H9 (cell line): ENCODE results near the gene SKIC8. TPM values are rescaled to one million over a fixed set of nuclear protein-coding genes. Genes with fewer than 3 reads are reported as not detected.

ENCODE experiments used
- DNase-seq: peaks from one replicate; pipeline ENCODE4 v3.0.0-alpha.2; 2017
- H2AFZ ChIP-seq: one replicate; pipeline ENCODE4 v1.6.1; 2013; ENCODE audit warnings: mild to moderate bottlenecking, low read length, control low read depth, moderate library complexity
- H2AK5ac ChIP-seq: 2 replicates; pipeline ENCODE4 v1.6.1; 2013; ENCODE audit warnings: low read length, control low read depth, mixed read lengths; ENCODE audit not compliant: insufficient read length
- H2BK120ac ChIP-seq: one replicate; pipeline ENCODE4 v1.6.1; 2013; ENCODE audit warnings: low read depth, mild to moderate bottlenecking, low read length, control low read depth, inconsistent platforms; ENCODE audit not compliant: poor library complexity, severe bottlenecking
- H2BK12ac ChIP-seq: 2 replicates; pipeline ENCODE4 v1.6.1; 2013; ENCODE audit warnings: low read length, control low read depth, mixed read lengths, low read depth; ENCODE audit not compliant: insufficient read length
- H2BK15ac ChIP-seq: 2 replicates; pipeline ENCODE4 v1.6.1; 2013; ENCODE audit warnings: low read depth, low read length, control low read depth
- H2BK20ac ChIP-seq: one replicate; pipeline ENCODE4 v1.6.1; 2013; ENCODE audit warnings: low read depth, mild to moderate bottlenecking, low read length, control low read depth, inconsistent platforms; ENCODE audit not compliant: poor library complexity, severe bottlenecking
- H2BK5ac ChIP-seq: 2 replicates; pipeline ENCODE4 v1.6.1; 2013; ENCODE audit warnings: low read length, control low read depth, mixed read lengths; ENCODE audit not compliant: insufficient read length
- H3K14ac ChIP-seq: 2 replicates; pipeline ENCODE4 v1.6.1; 2013; ENCODE audit warnings: low read length, control low read depth; ENCODE audit not compliant: insufficient read depth
- H3K18ac ChIP-seq: 2 replicates; pipeline ENCODE4 v1.6.1; 2013; ENCODE audit warnings: low read depth, mild to moderate bottlenecking, mixed read lengths, low read length, control low read depth; ENCODE audit not compliant: insufficient read length
- H3K23ac ChIP-seq: 2 replicates; pipeline ENCODE4 v1.6.1; 2013; ENCODE audit warnings: low read length, control low read depth, mixed read lengths, low read depth; ENCODE audit not compliant: insufficient read length
- H3K23me2 ChIP-seq: 2 replicates; pipeline ENCODE4 v1.6.1; 2013; ENCODE audit warnings: low read depth, mild to moderate bottlenecking, mixed read lengths, low read length, control low read depth; ENCODE audit not compliant: insufficient read length, poor library complexity, severe bottlenecking
- H3K27ac ChIP-seq: 2 replicates; pipeline ENCODE4 v1.5.1; 2013; ENCODE audit warnings: low read length, control low read depth, mixed read lengths, low read depth; ENCODE audit not compliant: insufficient read length
- H3K27me3 ChIP-seq: 2 replicates; pipeline ENCODE4 v1.6.1; 2013; ENCODE audit warnings: low read length, control low read depth, inconsistent platforms; ENCODE audit not compliant: insufficient read depth
- H3K4ac ChIP-seq: 2 replicates; pipeline ENCODE4 v1.6.1; 2013; ENCODE audit warnings: low read depth, mild to moderate bottlenecking, control low read depth, inconsistent platforms, low read length, moderate library complexity
- H3K4me1 ChIP-seq: 2 replicates; pipeline ENCODE4 v1.6.1; 2013; ENCODE audit warnings: low read length, control low read depth, inconsistent platforms; ENCODE audit not compliant: insufficient read depth
- H3K4me2 ChIP-seq: 2 replicates; pipeline ENCODE4 v1.6.1; 2013; ENCODE audit warnings: low read length, control low read depth, mixed read lengths; ENCODE audit not compliant: insufficient read length, insufficient read depth
- H3K56ac ChIP-seq: 2 replicates; pipeline ENCODE4 v1.6.1; 2013; ENCODE audit warnings: low read depth, mild to moderate bottlenecking, mixed read lengths, low read length, control low read depth; ENCODE audit not compliant: insufficient read length
- H3K79me1 ChIP-seq: 2 replicates; pipeline ENCODE4 v1.6.1; 2013; ENCODE audit warnings: low read depth, mild to moderate bottlenecking, moderate library complexity, low read length, control low read depth, inconsistent platforms; ENCODE audit not compliant: insufficient read depth, poor library complexity, severe bottlenecking
- H3K79me2 ChIP-seq: 2 replicates; pipeline ENCODE4 v1.6.1; 2013; ENCODE audit warnings: low read length, control low read depth, inconsistent platforms; ENCODE audit not compliant: insufficient read depth
- H3K9ac ChIP-seq: 2 replicates; pipeline ENCODE4 v1.6.1; 2013; ENCODE audit warnings: low read length, control low read depth, mixed read lengths; ENCODE audit not compliant: insufficient read length; ENCODE audit errors: extremely low read depth
- H3K9me3 ChIP-seq: one replicate; pipeline ENCODE4 v1.6.1; 2013; ENCODE audit warnings: low read depth, low read length, inconsistent platforms; ENCODE audit not compliant: control insufficient read depth
- H3T11ph ChIP-seq: one replicate; pipeline ENCODE4 v1.6.1; 2013; ENCODE audit warnings: mild to moderate bottlenecking, low read length, control low read depth, inconsistent platforms
- H4K20me1 ChIP-seq: one replicate; pipeline ENCODE4 v1.6.1; 2013; ENCODE audit not compliant: control insufficient read depth, insufficient read length, insufficient read depth
- H4K5ac ChIP-seq: 2 replicates; pipeline ENCODE4 v1.6.1; 2013; ENCODE audit warnings: low read depth, mild to moderate bottlenecking, mixed read lengths, low read length, control low read depth; ENCODE audit not compliant: insufficient read length
- H4K8ac ChIP-seq: replicated peaks from 2 replicates; pipeline ENCODE4 v1.6.1; 2013; ENCODE audit warnings: low read length, control low read depth, mixed read lengths, low read depth; ENCODE audit not compliant: insufficient read length
- H4K91ac ChIP-seq: 2 replicates; pipeline ENCODE4 v1.6.1; 2013; ENCODE audit warnings: low read depth, mild to moderate bottlenecking, moderate library complexity, mixed read lengths, low read length, control low read depth; ENCODE audit not compliant: insufficient read length
- H3K27ac Mint-ChIP-seq, 3 experiments: 2 replicates in 2 of 3; 3 replicates in 1 of 3; pipeline ENCODE4 v1.8.0; 2020 to 2021; ENCODE audit warnings: mixed read lengths in 3 of 3, mild to moderate bottlenecking in 1 of 3, moderate library complexity in 1 of 3
- H3K27me3 Mint-ChIP-seq: 2 replicates; pipeline ENCODE4 v1.8.0; 2021; ENCODE audit warnings: low read depth, mild to moderate bottlenecking, moderate library complexity, mixed read lengths
- H3K36me3 Mint-ChIP-seq, 3 experiments: 2 replicates in 2 of 3; 3 replicates in 1 of 3; pipeline ENCODE4 v1.8.0; 2020 to 2021; ENCODE audit warnings: low read depth in 3 of 3, mixed read lengths in 3 of 3; ENCODE audit not compliant: insufficient read depth in 1 of 3
- H3K4me1 Mint-ChIP-seq, 2 experiments: 2 replicates each; pipeline ENCODE4 v1.8.0; 2020; ENCODE audit warnings: mixed read lengths in 2 of 2
- H3K4me3 Mint-ChIP-seq, 2 experiments: 2 replicates in 1 of 2; 3 replicates in 1 of 2; pipeline ENCODE4 v1.8.0; 2020 to 2021; ENCODE audit warnings: mild to moderate bottlenecking in 2 of 2, mixed read lengths in 2 of 2, moderate library complexity in 1 of 2
- H3K9me3 Mint-ChIP-seq, 2 experiments: 2 replicates in 1 of 2; 3 replicates in 1 of 2; pipeline ENCODE4 v1.8.0; 2020; ENCODE audit warnings: mild to moderate bottlenecking in 2 of 2, mixed read lengths in 2 of 2, moderate library complexity in 1 of 2
- WGBS: extraction: QIAGEN DNeasy Blood & Tissue Kit; methylation state at CpG from one replicate; pipeline ENCODE4 v1.1.7; 2013; ENCODE audit warnings: missing lambda C conversion rate, low lambda C conversion rate, mixed read lengths; ENCODE audit not compliant: insufficient read length; ENCODE audit errors: extremely low coverage; 5-methylcytosine and 5-hydroxymethylcytosine counted together
- long read RNA-seq: library from polyadenylated mRNA; unstranded; transcript quantifications from one replicate; pipeline ENCODE4 v2.0.0, GENCODE V29; 2020
- total RNA-seq: library from RNA; stranded (reverse); gene quantifications from 2 replicates; pipeline ENCODE4 v1.2.1, GENCODE V29; 2021
- TF ChIP-seq, protein P1 (sequence below): fragments of 200-600 bp; sonication (generic); conservative IDR thresholded peaks from 3 replicates; pipeline ENCODE4 v1.8.0; 2021; ENCODE audit warnings: antibody characterized with exemption, mild to moderate bottlenecking

Gene SKIC8
- 43.8 and 45.6 TPM in 2 replicates for total RNA-seq
- long read RNA-seq, transcript WDR61-202 (11 exons, 1,266 nt), result minor isoform, 21 of 297 reads
- long read RNA-seq, transcript WDR61-201 (11 exons, 1,387 nt), result major isoform, 240 of 297 reads
- long read RNA-seq, partial matches to known transcripts, result 11 of 297 reads
- long read RNA-seq, other reads (novel, unspliced or antisense), result 20 of 297 reads

DNA sequence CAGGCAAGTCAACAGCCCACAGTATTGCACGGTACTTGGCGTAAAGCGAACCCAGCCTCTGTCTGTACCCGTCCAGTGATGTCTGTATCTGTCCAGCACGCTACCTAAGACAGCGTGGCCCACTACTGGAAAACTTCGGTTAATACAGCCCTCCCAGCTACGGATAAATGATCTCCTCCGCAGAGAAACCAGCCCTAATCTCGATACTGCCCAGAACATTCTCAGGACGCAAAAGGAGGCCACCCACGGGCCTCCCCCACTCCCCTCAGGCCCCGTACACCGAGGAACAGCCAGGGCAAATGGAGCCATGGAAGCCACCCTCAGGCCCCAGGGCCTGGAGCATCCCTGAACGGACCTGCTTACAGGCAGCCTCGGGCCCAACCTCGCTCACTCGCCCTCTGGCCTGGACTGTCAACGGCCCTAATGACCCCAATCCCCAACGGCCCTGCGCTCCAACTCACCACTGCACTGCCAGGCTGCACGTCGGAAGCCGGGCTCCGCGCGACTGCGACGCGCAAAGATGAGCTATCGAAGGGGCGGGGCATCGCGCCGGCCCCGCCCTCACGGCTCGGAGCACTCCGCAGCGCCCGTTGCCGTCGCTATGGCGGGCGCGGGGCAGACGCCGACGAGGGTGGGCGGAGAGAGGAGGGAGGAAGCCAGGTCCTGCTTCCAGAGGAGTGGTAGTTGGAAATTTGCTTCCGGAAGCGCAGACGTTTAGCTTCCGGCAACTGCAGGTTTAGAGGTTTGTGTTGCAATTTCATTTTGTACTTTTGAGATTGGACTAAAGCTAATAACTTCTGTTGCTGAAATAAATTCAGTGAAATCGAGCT, at the start of gene SKIC8:
TSS of gene SKIC8 (minus strand) at position 509 of the 830 bp plus-strand sequence. CDS start 3,923 bp downstream, outside the sequence.
- no peak within 1 kb of the TSS for H2AFZ ChIP-seq
- TF ChIP-seq, protein P1, sequence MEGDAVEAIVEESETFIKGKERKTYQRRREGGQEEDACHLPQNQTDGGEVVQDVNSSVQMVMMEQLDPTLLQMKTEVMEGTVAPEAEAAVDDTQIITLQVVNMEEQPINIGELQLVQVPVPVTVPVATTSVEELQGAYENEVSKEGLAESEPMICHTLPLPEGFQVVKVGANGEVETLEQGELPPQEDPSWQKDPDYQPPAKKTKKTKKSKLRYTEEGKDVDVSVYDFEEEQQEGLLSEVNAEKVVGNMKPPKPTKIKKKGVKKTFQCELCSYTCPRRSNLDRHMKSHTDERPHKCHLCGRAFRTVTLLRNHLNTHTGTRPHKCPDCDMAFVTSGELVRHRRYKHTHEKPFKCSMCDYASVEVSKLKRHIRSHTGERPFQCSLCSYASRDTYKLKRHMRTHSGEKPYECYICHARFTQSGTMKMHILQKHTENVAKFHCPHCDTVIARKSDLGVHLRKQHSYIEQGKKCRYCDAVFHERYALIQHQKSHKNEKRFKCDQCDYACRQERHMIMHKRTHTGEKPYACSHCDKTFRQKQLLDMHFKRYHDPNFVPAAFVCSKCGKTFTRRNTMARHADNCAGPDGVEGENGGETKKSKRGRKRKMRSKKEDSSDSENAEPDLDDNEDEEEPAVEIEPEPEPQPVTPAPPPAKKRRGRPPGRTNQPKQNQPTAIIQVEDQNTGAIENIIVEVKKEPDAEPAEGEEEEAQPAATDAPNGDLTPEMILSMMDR, result no peak
- H3K9ac ChIP-seq, result peak within 1 kb of the TSS; percentile 88
- peaks cover 5% of the 10 kb centered on the region; the same call in 1 of the 2 replicates for H3K79me2 ChIP-seq
- peak within 1 kb of the TSS; percentile 89 to 97 (median 91); a peak in 6 of 7 replicates for H3K27ac Mint-ChIP-seq
- peaks cover 6% of the 10 kb centered on the region for H3K23me2 ChIP-seq
- H3K36me3 Mint-ChIP-seq, result peaks cover 0 to 3% (median 3%) of the 10 kb centered on the region in 3 experiments; a peak in 2 of 7 replicates
- WGBS, result no CpG with 5 or more reads among the region's 55 CpGs
- peaks cover 18% of the 10 kb centered on the region for H3K27me3 Mint-ChIP-seq
- H4K5ac ChIP-seq, result peak within 1 kb of the TSS; percentile 7
- H3K4ac ChIP-seq, result no peak within 1 kb of the TSS
- H2BK12ac ChIP-seq, result no peak within 1 kb of the TSS
- H4K20me1 ChIP-seq, result no peaks in the 10 kb centered on the region
- H3K4me2 ChIP-seq, result peak within 1 kb of the TSS; percentile 97
- H2BK5ac ChIP-seq, result no peak within 1 kb of the TSS
- H3K23ac ChIP-seq, result no peak within 1 kb of the TSS
- no peak within 1 kb of the TSS for H3T11ph ChIP-seq
- H2BK20ac ChIP-seq, result no peak within 1 kb of the TSS
- peak within 1 kb of the TSS; percentile 53 for H3K18ac ChIP-seq
- H3K27me3 ChIP-seq, result no peaks in the 10 kb centered on the region
- no peaks in the 10 kb centered on the region for H3K9me3 Mint-ChIP-seq
- H3K56ac ChIP-seq, result no peak within 1 kb of the TSS
- no peak within 1 kb of the TSS for H3K27ac ChIP-seq
- H2BK120ac ChIP-seq, result no peak within 1 kb of the TSS
- H4K91ac ChIP-seq, result no peak within 1 kb of the TSS
- no peaks in the 10 kb centered on the region for H3K4me1 ChIP-seq
- H3K9me3 ChIP-seq, result no peaks in the 10 kb centered on the region
- no peaks in the 10 kb centered on the region for H3K79me1 ChIP-seq
- H4K8ac ChIP-seq, result no peak within 1 kb of the TSS
- peaks cover 5 to 13% of the 10 kb centered on the region in 2 experiments for H3K4me1 Mint-ChIP-seq
- 0 out of 2 replicates have a peak within 1 kb of the TSS, but pooled peaks have one; percentile 69 for H3K14ac ChIP-seq
- peak within 1 kb of the TSS; percentile 98 for H3K4me3 Mint-ChIP-seq
- peak; percentile 95 for DNase-seq
- H2AK5ac ChIP-seq, result no peak within 1 kb of the TSS
- H2BK15ac ChIP-seq, result no peak within 1 kb of the TSS
